Adrenal gland (tissue), 5 donors: ENCODE data around the gene PHLDB1.
"Not testable (repeated sequence)": the region's sequence is repeated elsewhere in the genome, so short reads cannot be mapped to it uniquely, and the experiment has no call there.

Experiments
- CTCF ChIP-seq, 6 experiments: fragments of 450-650 bp in 4 of 6; fragments of 200-600 bp in 2 of 6; sonication (generic) in 1 of 6; IDR thresholded peaks; 1 replicate in 5 of 6; 2 replicates in 1 of 6; pipeline versions ENCODE4 v1.5.1 to v1.8.0; 2016 to 2021; ENCODE audit warnings: antibody characterized with exemption in 6 of 6, mild to moderate bottlenecking in 2 of 6, moderate library complexity in 1 of 6
- POLR2A ChIP-seq, 2 donors: fragments of 450-650 bp; IDR thresholded peaks; one replicate each; pipeline ENCODE4 v1.6.1; 2017; ENCODE audit warnings: antibody characterized with exemption in 2 of 2, mild to moderate bottlenecking in 2 of 2, moderate library complexity in 1 of 2
- donor health status: DM: no; HTN: no; CAD: no.

- TF ChIP-seq CTCF, POLR2A (IDR thresholded peaks at IDR 0.05): not testable (repeated sequence)
Observed at GRCh38 chr11:118603709-118604108, 3.7 kb upstream of the PHLDB1 start.
